ENCODE data around the gene RBMS1.

GRCh38 chr2:160512491-160512890 is 18.9 kb upstream of the RBMS1 start:
- TF ChIP-seq, protein P1, sequence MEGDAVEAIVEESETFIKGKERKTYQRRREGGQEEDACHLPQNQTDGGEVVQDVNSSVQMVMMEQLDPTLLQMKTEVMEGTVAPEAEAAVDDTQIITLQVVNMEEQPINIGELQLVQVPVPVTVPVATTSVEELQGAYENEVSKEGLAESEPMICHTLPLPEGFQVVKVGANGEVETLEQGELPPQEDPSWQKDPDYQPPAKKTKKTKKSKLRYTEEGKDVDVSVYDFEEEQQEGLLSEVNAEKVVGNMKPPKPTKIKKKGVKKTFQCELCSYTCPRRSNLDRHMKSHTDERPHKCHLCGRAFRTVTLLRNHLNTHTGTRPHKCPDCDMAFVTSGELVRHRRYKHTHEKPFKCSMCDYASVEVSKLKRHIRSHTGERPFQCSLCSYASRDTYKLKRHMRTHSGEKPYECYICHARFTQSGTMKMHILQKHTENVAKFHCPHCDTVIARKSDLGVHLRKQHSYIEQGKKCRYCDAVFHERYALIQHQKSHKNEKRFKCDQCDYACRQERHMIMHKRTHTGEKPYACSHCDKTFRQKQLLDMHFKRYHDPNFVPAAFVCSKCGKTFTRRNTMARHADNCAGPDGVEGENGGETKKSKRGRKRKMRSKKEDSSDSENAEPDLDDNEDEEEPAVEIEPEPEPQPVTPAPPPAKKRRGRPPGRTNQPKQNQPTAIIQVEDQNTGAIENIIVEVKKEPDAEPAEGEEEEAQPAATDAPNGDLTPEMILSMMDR (conservative IDR thresholded peaks at IDR 0.05; ENCODE audit: low read depth, low read length): no peak
- no peak for TF ChIP-seq EZH2 (IDR thresholded peaks at IDR 0.05; ENCODE audit: low read length, unreplicated experiment)
